OCI-LY7 (cell line): ENCODE data around the gene NTMT1. TPM values are rescaled to one million over a fixed set of nuclear protein-coding genes. Genes with fewer than 3 reads are reported as not detected.
A peak's percentile ranks its signal among the peaks of the same experiment; 100 is the strongest.

Experiments used
- BruUV-seq: library from RNA; stranded (reverse); fragments of 400-500 nt; replicated peaks from 2 replicates; lab custom pipeline; 2021; lab: Mats Ljungman, UMichigan
- CTCF ChIA-PET: fragments of 300-600 bp; sonication (Branson Sonifier 250); formaldehyde crosslinking; loops from one replicate; lab custom pipeline; 2022; ENCODE audit warnings: antibody characterized with exemption; ENCODE audit not compliant: unreplicated experiment; lab: Charles Lee
- POLR2A ChIA-PET: fragments of 300-600 bp; sonication (Branson Sonifier 250); formaldehyde crosslinking; loops from one replicate; lab custom pipeline; 2022; ENCODE audit warnings: antibody characterized with exemption; lab: Charles Lee
- DNase-seq: peaks from one replicate; pipeline ENCODE4 v3.0.0-alpha.2; 2015; ENCODE audit warnings: low spot score
- H2AFZ ChIP-seq: fragments of 200-600 bp; sonication (generic), shearing (Covaris generic); 2 replicates; pipeline ENCODE4 v1.6.1; 2014; ENCODE audit warnings: mild to moderate bottlenecking, antibody characterized with exemption, low read length, moderate library complexity
- H3K27ac ChIP-seq: fragments of 200-600 bp; sonication (generic); 2 replicates; pipeline ENCODE4 v1.5.1; 2014; ENCODE audit warnings: mixed run types, low read depth, mild to moderate bottlenecking, moderate library complexity, low read length, inconsistent platforms; ENCODE audit not compliant: poor library complexity, severe bottlenecking
- H3K36me3 ChIP-seq: fragments of 200-600 bp; sonication (generic); 2 replicates; pipeline ENCODE4 v1.6.1; 2014; ENCODE audit warnings: mild to moderate bottlenecking, antibody characterized with exemption, low read length, moderate library complexity, mixed read lengths; ENCODE audit not compliant: insufficient read depth
- H3K4me1 ChIP-seq: fragments of 200-600 bp; sonication (generic); 2 replicates; pipeline ENCODE4 v1.5.1; 2014; ENCODE audit warnings: mild to moderate bottlenecking, low read length; ENCODE audit not compliant: insufficient read depth, poor library complexity, severe bottlenecking
- H3K4me2 ChIP-seq: fragments of 200-600 bp; sonication (generic); 2 replicates; pipeline ENCODE4 v1.6.1; 2014; ENCODE audit warnings: mild to moderate bottlenecking, low read length
- H3K4me3 ChIP-seq: fragments of 200-600 bp; sonication (generic); 2 replicates; pipeline ENCODE4 v1.5.1; 2014; ENCODE audit warnings: mild to moderate bottlenecking, low read depth, low read length; ENCODE audit not compliant: poor library complexity, severe bottlenecking
- H3K79me2 ChIP-seq: fragments of 200-600 bp; sonication (generic); 2 replicates; pipeline ENCODE4 v1.6.1; 2016; ENCODE audit warnings: low read depth, mild to moderate bottlenecking, low read length, moderate library complexity, mixed read lengths; ENCODE audit not compliant: insufficient read depth
- H3K9me2 ChIP-seq: fragments of 200-600 bp; sonication (generic); 2 replicates; pipeline ENCODE4 v1.6.1; 2016; ENCODE audit warnings: mild to moderate bottlenecking, low read length, mixed read lengths; ENCODE audit not compliant: insufficient read depth
- H3K9me3 ChIP-seq: fragments of 200-600 bp; sonication (generic); 2 replicates; pipeline ENCODE4 v1.6.1; 2014; ENCODE audit warnings: mild to moderate bottlenecking, mixed run types, low read length, mixed read lengths
- H4K20me1 ChIP-seq: fragments of 200-600 bp; sonication (generic); 2 replicates; pipeline ENCODE4 v1.6.1; 2014; ENCODE audit warnings: mild to moderate bottlenecking, antibody characterized with exemption, low read length, moderate library complexity, mixed read lengths; ENCODE audit not compliant: insufficient read depth
- EZH2phosphoT487 ChIP-seq: fragments of 200-600 bp; sonication (generic); IDR thresholded peaks from 2 replicates; pipeline ENCODE4 v1.6.1; 2018; ENCODE audit warnings: low read depth, borderline replicate concordance, mild to moderate bottlenecking, mixed run types, antibody characterized with exemption, low read length, moderate library complexity, mixed read lengths
- intact Hi-C: fragments of 100-400 bp; cut with micrococcal nuclease; formaldehyde crosslinking; loops from one replicate; pipeline ENCODE4 v1.10.0; 2022; ENCODE audit not compliant: unreplicated experiment
- total RNA-seq, 2 experiments: library from RNA; depleted of rRNA in 1 of 2; stranded (reverse); fragments of >200 nt in 1 of 2; shearing (Covaris generic) in 1 of 2; gene quantifications; 2 replicates each; pipeline ENCODE4 v1.2.3, GENCODE V29; 2014 to 2022
- TF ChIP-seq, protein P1 (sequence below): fragments of 200-600 bp; sonication (generic); conservative IDR thresholded peaks from 2 replicates; pipeline ENCODE4 v1.5.1; 2014; ENCODE audit warnings: mild to moderate bottlenecking, antibody characterized with exemption, low read length, moderate library complexity, mixed read lengths

Gene NTMT1
- total RNA-seq, 2 experiments from 2014 or later: 46.6 to 59.8 TPM

DNA sequence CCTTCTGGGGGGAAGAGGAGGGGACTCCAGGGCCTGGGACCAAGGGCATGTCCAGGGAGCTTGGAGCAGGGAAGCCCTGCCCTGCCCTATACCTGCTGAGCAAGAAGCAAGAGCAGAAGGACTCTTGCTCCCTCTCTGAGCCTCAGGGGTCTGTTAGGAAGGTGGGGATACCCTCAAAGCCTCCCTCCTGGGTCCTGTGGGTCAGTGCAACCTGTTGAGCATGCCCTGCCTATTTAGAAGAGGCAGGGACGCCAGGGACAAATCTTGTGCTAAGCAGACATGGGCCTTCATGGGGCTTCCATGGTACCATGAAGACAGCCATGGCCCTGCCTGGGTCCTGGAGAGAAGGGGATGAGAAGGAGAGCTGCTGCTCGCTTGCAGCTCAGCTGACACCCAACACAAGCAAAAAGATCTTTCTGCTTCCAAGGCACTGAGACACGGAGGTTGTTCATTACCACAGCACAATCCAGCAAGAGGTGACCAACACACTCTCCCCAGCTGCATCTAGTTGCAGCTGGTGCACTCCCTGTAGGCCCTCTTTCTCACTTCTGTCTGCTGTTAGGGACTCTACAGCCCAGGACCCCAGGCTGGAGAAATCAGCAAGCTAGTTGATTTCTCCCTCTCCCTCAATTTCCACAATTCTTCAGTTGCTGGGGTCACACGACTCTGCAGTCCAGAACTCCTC is 44.3 kb upstream of the NTMT1 start:
- Histone ChIP-seq H3K79me2 (no peaks in the 10 kb centered on the region), H4K20me1 (no peaks in the 10 kb centered on the region), H3K36me3 (no peaks in the 10 kb centered on the region), H3K9me2 (no peaks in the 10 kb centered on the region), H3K4me1 (peaks cover 56% of the 10 kb centered on the region), H2AFZ (0 out of 2 replicates have a peak overlapping the region, but pooled peaks have one; percentile 0), H3K9me3 (no peaks in the 10 kb centered on the region), H3K4me2 (peak overlapping the region; percentile 18), H3K27ac (no peak overlapping the region), H3K4me3 (no peak overlapping the region)
- no peak for TF ChIP-seq EZH2phosphoT487
- TF ChIP-seq, protein P1, sequence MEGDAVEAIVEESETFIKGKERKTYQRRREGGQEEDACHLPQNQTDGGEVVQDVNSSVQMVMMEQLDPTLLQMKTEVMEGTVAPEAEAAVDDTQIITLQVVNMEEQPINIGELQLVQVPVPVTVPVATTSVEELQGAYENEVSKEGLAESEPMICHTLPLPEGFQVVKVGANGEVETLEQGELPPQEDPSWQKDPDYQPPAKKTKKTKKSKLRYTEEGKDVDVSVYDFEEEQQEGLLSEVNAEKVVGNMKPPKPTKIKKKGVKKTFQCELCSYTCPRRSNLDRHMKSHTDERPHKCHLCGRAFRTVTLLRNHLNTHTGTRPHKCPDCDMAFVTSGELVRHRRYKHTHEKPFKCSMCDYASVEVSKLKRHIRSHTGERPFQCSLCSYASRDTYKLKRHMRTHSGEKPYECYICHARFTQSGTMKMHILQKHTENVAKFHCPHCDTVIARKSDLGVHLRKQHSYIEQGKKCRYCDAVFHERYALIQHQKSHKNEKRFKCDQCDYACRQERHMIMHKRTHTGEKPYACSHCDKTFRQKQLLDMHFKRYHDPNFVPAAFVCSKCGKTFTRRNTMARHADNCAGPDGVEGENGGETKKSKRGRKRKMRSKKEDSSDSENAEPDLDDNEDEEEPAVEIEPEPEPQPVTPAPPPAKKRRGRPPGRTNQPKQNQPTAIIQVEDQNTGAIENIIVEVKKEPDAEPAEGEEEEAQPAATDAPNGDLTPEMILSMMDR: no peak
- no TSS peak for BruUV-seq
- CTCF ChIA-PET: interaction anchor here (0.6 kb wide), 1 partner anchor 441 kb away, joined by 3 read pairs; no protein-coding TSS in a partner anchor
- DNase-seq: peak; percentile 46
- intact Hi-C loops: no loop called here
- POLR2A ChIA-PET: interaction anchor here (0.6 kb wide), 1 partner anchor 44 kb away, joined by 3 read pairs; the partner anchor contains the start of gene NTMT1

DNA sequence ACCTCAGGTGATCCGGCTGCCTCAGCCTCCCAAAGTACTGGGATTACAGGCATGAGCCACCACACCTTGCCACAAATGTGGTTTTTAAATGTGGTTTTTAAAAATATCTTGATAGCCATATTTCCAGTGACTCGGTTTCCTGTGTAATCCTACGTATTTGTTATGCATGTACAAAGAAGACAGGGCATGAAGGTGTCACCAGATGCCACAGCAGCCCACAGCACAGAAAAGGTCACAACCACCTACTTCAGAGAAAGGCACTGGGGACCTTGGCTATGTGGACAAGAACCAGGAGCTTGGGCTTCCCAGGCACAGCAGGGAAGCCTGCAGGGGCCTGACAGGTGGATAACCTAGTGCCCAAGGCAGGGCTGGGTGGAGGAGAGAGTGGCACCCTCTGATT is 43.1 kb upstream of the NTMT1 start:
- intact Hi-C loops: no loop called here
- DNase-seq: no peak
- POLR2A ChIA-PET: no interaction called here
- peaks cover 56% of the 10 kb centered on the region for H3K4me1 ChIP-seq
- TF ChIP-seq, protein P1: no peak
- TF ChIP-seq EZH2phosphoT487: no peak
- no peaks in the 10 kb centered on the region for H3K9me2 ChIP-seq
- CTCF ChIA-PET: no interaction called here
- H3K4me2 ChIP-seq: peak overlapping the region; percentile 18
- BruUV-seq: no TSS peak
- H3K79me2 ChIP-seq: no peaks in the 10 kb centered on the region
- H3K36me3 ChIP-seq: no peaks in the 10 kb centered on the region
- no peak overlapping the region for H3K4me3 ChIP-seq
- H2AFZ ChIP-seq: 0 out of 2 replicates have a peak overlapping the region, but pooled peaks have one; percentile 0
- no peaks in the 10 kb centered on the region for H3K9me3 ChIP-seq
- no peaks in the 10 kb centered on the region for H4K20me1 ChIP-seq
- no peak overlapping the region for H3K27ac ChIP-seq
